Astrocyte (in vitro differentiated cells and primary cell): ENCODE measurements around the gene PUSL1. TPM values are rescaled to one million over a fixed set of nuclear protein-coding genes. Genes with fewer than 3 reads are reported as not detected.

Experiments used
- DNase-seq: peaks from one replicate; pipeline ENCODE4 v3.0.0-alpha.2; 2010; ENCODE audit warnings: low read depth
- FAIRE-seq: peaks from 2 replicates; lab custom pipeline; 2011; peaks lifted over from hg19 to GRCh38; lab: Jason Lieb, UNC
- H2AFZ ChIP-seq: 2 replicates; pipeline ENCODE4 v1.6.0; 2012; ENCODE audit warnings: low read depth, low read length, inconsistent platforms
- H3K27ac ChIP-seq: 2 replicates; pipeline ENCODE4 v1.5.1; 2011; ENCODE audit warnings: low read depth, low read length, inconsistent platforms
- H3K27me3 ChIP-seq: 2 replicates; pipeline ENCODE4 v1.6.0; 2011; ENCODE audit warnings: low read length, inconsistent platforms; ENCODE audit not compliant: insufficient read depth
- H3K36me3 ChIP-seq: 2 replicates; pipeline ENCODE4 v1.5.1; 2011; ENCODE audit warnings: low read length, inconsistent platforms; ENCODE audit not compliant: insufficient read depth
- H3K4me1 ChIP-seq: 2 replicates; pipeline ENCODE4 v1.5.1; 2011; ENCODE audit warnings: low read length, inconsistent platforms; ENCODE audit not compliant: insufficient read depth
- H3K4me2 ChIP-seq: 2 replicates; pipeline ENCODE4 v1.6.0; 2012; ENCODE audit warnings: low read length, inconsistent platforms
- H3K4me3 ChIP-seq: 2 replicates; pipeline ENCODE4 v1.5.1; 2011; ENCODE audit warnings: low read depth, mild to moderate bottlenecking, low read length, inconsistent platforms; ENCODE audit not compliant: insufficient read depth
- H3K79me2 ChIP-seq: 2 replicates; pipeline ENCODE4 v1.6.0; 2012; ENCODE audit warnings: mild to moderate bottlenecking, low read length, inconsistent platforms; ENCODE audit not compliant: insufficient read depth
- H3K9ac ChIP-seq: 2 replicates; pipeline ENCODE4 v1.6.0; 2012; ENCODE audit warnings: mild to moderate bottlenecking, low read length, inconsistent platforms
- H3K9me3 ChIP-seq: 2 replicates; pipeline ENCODE4 v1.5.1; 2012; ENCODE audit warnings: low read depth, mild to moderate bottlenecking, low read length, inconsistent platforms; ENCODE audit not compliant: insufficient read depth
- H4K20me1 ChIP-seq: 2 replicates; pipeline ENCODE4 v1.6.0; 2012; ENCODE audit warnings: low read length, inconsistent platforms; ENCODE audit not compliant: insufficient read depth
- H3K27ac Mint-ChIP-seq: one replicate; pipeline ENCODE4 v1.8.0; 2021; ENCODE audit warnings: mild to moderate bottlenecking, mixed read lengths; ENCODE audit not compliant: unreplicated experiment
- H3K27me3 Mint-ChIP-seq: one replicate; pipeline ENCODE4 v1.8.0; 2021; ENCODE audit warnings: low read depth, mixed read lengths; ENCODE audit not compliant: unreplicated experiment
- H3K36me3 Mint-ChIP-seq: one replicate; pipeline ENCODE4 v1.8.0; 2021; ENCODE audit warnings: low read depth, mixed read lengths; ENCODE audit not compliant: unreplicated experiment
- H3K4me1 Mint-ChIP-seq: one replicate; pipeline ENCODE4 v1.8.0; 2021; ENCODE audit warnings: low read depth, mixed read lengths; ENCODE audit not compliant: unreplicated experiment
- H3K4me3 Mint-ChIP-seq: one replicate; pipeline ENCODE4 v1.8.0; 2021; ENCODE audit warnings: mild to moderate bottlenecking, moderate library complexity, mixed read lengths; ENCODE audit not compliant: unreplicated experiment
- H3K9me3 Mint-ChIP-seq: one replicate; pipeline ENCODE4 v1.8.0; 2021; ENCODE audit warnings: mild to moderate bottlenecking, mixed read lengths; ENCODE audit not compliant: unreplicated experiment
- CTCF ChIP-seq: IDR thresholded peaks from 2 replicates; pipeline ENCODE4 v1.5.1; 2011; ENCODE audit warnings: low read depth, mild to moderate bottlenecking, inconsistent platforms, low read length, moderate library complexity; ENCODE audit not compliant: insufficient read depth
- EZH2 ChIP-seq: IDR thresholded peaks from 2 replicates; pipeline ENCODE4 v1.6.1; 2012; ENCODE audit warnings: mild to moderate bottlenecking, low read length, inconsistent platforms; ENCODE audit not compliant: insufficient read depth
- total RNA-seq: library from RNA; stranded (reverse); gene quantifications from 2 replicates; pipeline ENCODE4 v1.2.1, GENCODE V29; 2021

The PUSL1 gene
- total RNA-seq, 1 donor from 2014 or later: 29.4 TPM

- H3K27me3 ChIP-seq: no peaks in the 10 kb centered on the region
- H3K4me2 ChIP-seq: no peak overlapping the region
- peaks cover 21% of the 10 kb centered on the region for H3K4me1 ChIP-seq
- no peak overlapping the region for H3K4me3 ChIP-seq
- Mint-ChIP-seq H3K36me3 (peaks cover 9% of the 10 kb centered on the region), H3K27me3 (no peaks in the 10 kb centered on the region), H3K27ac (peak overlapping the region; percentile 18), H3K4me3 (peak overlapping the region; percentile 54), H3K9me3 (no peaks in the 10 kb centered on the region), H3K4me1 (peaks cover 13% of the 10 kb centered on the region)
- no peak overlapping the region for H2AFZ ChIP-seq
- no peak for DNase-seq
- TF ChIP-seq EZH2: no peak
- TF ChIP-seq CTCF: no peak
- no peak overlapping the region for H3K9ac ChIP-seq
- H4K20me1 ChIP-seq: peaks cover 71% of the 10 kb centered on the region
- no peaks in the 10 kb centered on the region for H3K9me3 ChIP-seq
- no peak for FAIRE-seq
- H3K36me3 ChIP-seq: peaks cover 14% of the 10 kb centered on the region
- H3K27ac ChIP-seq: no peak overlapping the region
- peaks cover 59% of the 10 kb centered on the region for H3K79me2 ChIP-seq
Observed at GRCh38 chr1:1313500-1314236, 5.3 kb downstream of the PUSL1 start.

DNA sequence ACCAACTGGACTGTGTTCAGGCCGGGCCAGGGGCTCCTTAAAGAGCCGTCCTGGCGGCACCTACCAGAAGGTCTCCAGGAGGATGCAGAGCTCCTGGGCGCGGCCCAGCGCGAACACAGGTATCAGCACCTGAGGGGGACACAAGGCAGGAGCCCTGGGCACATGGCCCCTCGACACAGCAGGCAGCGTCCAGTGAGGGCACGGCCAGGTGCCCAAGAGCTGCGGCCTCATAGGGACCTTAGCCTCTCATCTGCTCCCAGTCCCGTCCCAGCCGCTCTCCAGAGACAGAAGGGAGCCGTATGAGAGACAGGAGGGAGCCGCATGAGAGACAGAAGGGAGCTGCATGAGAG, 5.8 kb downstream of the PUSL1 start:
- H3K9ac ChIP-seq: no peak overlapping the region
- H3K4me2 ChIP-seq: no peak overlapping the region
- no peaks in the 10 kb centered on the region for H3K27me3 ChIP-seq
- Mint-ChIP-seq H3K4me1 (peaks cover 14% of the 10 kb centered on the region), H3K27ac (no peak overlapping the region), H3K4me3 (no peak overlapping the region), H3K27me3 (no peaks in the 10 kb centered on the region), H3K9me3 (no peaks in the 10 kb centered on the region), H3K36me3 (peaks cover 11% of the 10 kb centered on the region)
- peaks cover 14% of the 10 kb centered on the region for H3K36me3 ChIP-seq
- peaks cover 77% of the 10 kb centered on the region for H4K20me1 ChIP-seq
- no peak overlapping the region for H2AFZ ChIP-seq
- H3K27ac ChIP-seq: no peak overlapping the region
- FAIRE-seq: no peak
- TF ChIP-seq EZH2: no peak
- TF ChIP-seq CTCF: no peak
- peaks cover 18% of the 10 kb centered on the region for H3K4me1 ChIP-seq
- H3K9me3 ChIP-seq: no peaks in the 10 kb centered on the region
- H3K79me2 ChIP-seq: peaks cover 59% of the 10 kb centered on the region
- no peak for DNase-seq
- H3K4me3 ChIP-seq: no peak overlapping the region

DNA sequence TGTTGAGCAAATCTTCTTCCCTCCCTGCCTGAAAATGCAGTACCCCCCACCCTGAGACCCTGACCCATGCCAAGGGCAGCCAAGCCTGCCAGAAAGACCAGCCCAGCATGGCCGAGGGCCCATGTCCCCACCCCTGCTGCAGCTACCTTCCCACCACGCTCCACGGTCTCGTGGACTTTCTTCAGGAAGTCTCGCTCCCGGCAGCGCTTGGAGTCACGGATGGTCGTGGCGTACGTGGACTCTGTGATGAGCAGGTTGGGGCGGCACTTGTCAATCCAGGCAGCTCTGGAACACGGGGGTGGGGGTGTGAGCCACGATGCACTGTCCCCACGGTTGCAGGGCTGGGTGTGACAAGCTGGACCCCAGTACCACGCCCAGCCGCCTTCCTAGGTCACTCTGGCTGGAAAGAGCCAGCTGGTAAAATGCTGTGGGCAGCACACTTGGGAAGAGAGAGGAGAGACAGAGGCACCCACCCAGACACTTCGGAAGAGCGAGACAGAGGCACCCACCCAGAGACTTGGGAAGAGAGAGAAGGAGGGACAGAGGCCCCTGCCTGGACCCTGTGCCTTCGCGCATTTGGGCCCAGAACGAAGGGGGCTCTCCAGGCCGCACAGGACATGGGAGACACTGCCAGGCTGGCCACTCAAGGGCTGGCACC, 6.4 kb downstream of the PUSL1 start:
- Histone ChIP-seq H3K9me3 (no peaks in the 10 kb centered on the region), H3K4me2 (no peak overlapping the region), H3K27ac (no peak overlapping the region), H3K27me3 (no peaks in the 10 kb centered on the region), H4K20me1 (peaks cover 78% of the 10 kb centered on the region), H3K4me1 (peaks cover 12% of the 10 kb centered on the region), H3K79me2 (peaks cover 59% of the 10 kb centered on the region), H3K9ac (no peak overlapping the region), H3K36me3 (peaks cover 14% of the 10 kb centered on the region), H3K4me3 (no peak overlapping the region), H2AFZ (no peak overlapping the region)
- DNase-seq (no peak), FAIRE-seq (no peak)
- H3K4me3 Mint-ChIP-seq: no peak overlapping the region
- H3K4me1 Mint-ChIP-seq: peaks cover 14% of the 10 kb centered on the region
- H3K9me3 Mint-ChIP-seq: no peaks in the 10 kb centered on the region
- H3K27me3 Mint-ChIP-seq: no peaks in the 10 kb centered on the region
- peaks cover 14% of the 10 kb centered on the region for H3K36me3 Mint-ChIP-seq
- no peak for TF ChIP-seq EZH2
- H3K27ac Mint-ChIP-seq: peak overlapping the region; percentile 75
